Neuronal stem cell (in vitro differentiated cells): Measurements from ENCODE around the gene ZPBP.

Source experiments
- DNase-seq: peaks from one replicate; pipeline ENCODE4 v3.0.0-alpha.2; 2013; ENCODE audit warnings: low spot score
- H2AFZ ChIP-seq: one replicate; pipeline ENCODE4 v1.6.1; 2013; ENCODE audit warnings: mild to moderate bottlenecking, low read length, inconsistent platforms
- H2AK5ac ChIP-seq: 2 replicates; pipeline ENCODE4 v1.6.1; 2013; ENCODE audit warnings: low read depth, mild to moderate bottlenecking, inconsistent platforms, low read length, moderate library complexity, mixed read lengths
- H2BK120ac ChIP-seq: 2 replicates; pipeline ENCODE4 v1.6.1; 2013; ENCODE audit warnings: low read depth, mild to moderate bottlenecking, inconsistent platforms, low read length, moderate library complexity, mixed read lengths
- H2BK12ac ChIP-seq: one replicate; pipeline ENCODE4 v1.6.1; 2013; ENCODE audit warnings: low read length, inconsistent platforms
- H2BK15ac ChIP-seq: 2 replicates; pipeline ENCODE4 v1.6.1; 2013; ENCODE audit warnings: mild to moderate bottlenecking, low read length, inconsistent platforms, mixed read lengths
- H2BK5ac ChIP-seq: one replicate; pipeline ENCODE4 v1.6.1; 2013; ENCODE audit warnings: inconsistent platforms, mild to moderate bottlenecking, low read length, moderate library complexity
- H3K14ac ChIP-seq: one replicate; pipeline ENCODE4 v1.6.1; 2013; ENCODE audit warnings: low read length, inconsistent platforms
- H3K18ac ChIP-seq: 2 replicates; pipeline ENCODE4 v1.6.1; 2013; ENCODE audit warnings: low read length, inconsistent platforms
- H3K23ac ChIP-seq: 2 replicates; pipeline ENCODE4 v1.6.1; 2013; ENCODE audit warnings: low read depth, mild to moderate bottlenecking, mixed read lengths, low read length, inconsistent platforms; ENCODE audit not compliant: poor library complexity
- H3K27ac ChIP-seq: replicated peaks from 3 replicates; pipeline ENCODE4 v1.5.1; 2013; ENCODE audit warnings: low read length, inconsistent platforms
- H3K27me3 ChIP-seq, 3 experiments: 2 replicates each; pipeline ENCODE4 v1.6.1; 2013; ENCODE audit warnings: low read length in 3 of 3, mild to moderate bottlenecking in 2 of 3, inconsistent platforms in 1 of 3, low read depth in 1 of 3, mixed read lengths in 1 of 3, moderate library complexity in 1 of 3; ENCODE audit not compliant: control insufficient read depth in 3 of 3, insufficient read depth in 3 of 3
- H3K36me3 ChIP-seq, 2 donors: replicated peaks in 1 of 2; 2 replicates each; pipeline ENCODE4 v1.6.1; 2013; ENCODE audit warnings: low read length in 2 of 2; ENCODE audit not compliant: control insufficient read depth in 2 of 2, insufficient read depth in 2 of 2
- H3K4ac ChIP-seq: 2 replicates; pipeline ENCODE4 v1.6.1; 2013; ENCODE audit warnings: inconsistent platforms, mild to moderate bottlenecking, low read length, moderate library complexity
- H3K4me1 ChIP-seq, 2 donors: 1 replicate in 1 of 2; 2 replicates in 1 of 2; pipeline ENCODE4 v1.6.1; 2013; ENCODE audit warnings: low read length in 2 of 2, low read depth in 1 of 2; ENCODE audit not compliant: control insufficient read depth in 2 of 2, insufficient read depth in 1 of 2
- H3K4me2 ChIP-seq: one replicate; pipeline ENCODE4 v1.6.1; 2013; ENCODE audit warnings: mild to moderate bottlenecking, low read length, inconsistent platforms; ENCODE audit not compliant: insufficient read depth, poor library complexity, severe bottlenecking
- H3K4me3 ChIP-seq, 2 donors: 2 replicates each; pipeline ENCODE4 v1.5.1; 2013; ENCODE audit warnings: low read length in 2 of 2, mild to moderate bottlenecking in 2 of 2, inconsistent platforms in 1 of 2, moderate library complexity in 1 of 2
- H3K79me1 ChIP-seq: one replicate; pipeline ENCODE4 v1.6.1; 2013; ENCODE audit warnings: low read depth, mild to moderate bottlenecking, inconsistent platforms, low read length, moderate library complexity
- H3K9ac ChIP-seq: one replicate; pipeline ENCODE4 v1.6.1; 2013; ENCODE audit warnings: mild to moderate bottlenecking, low read depth, low read length, inconsistent platforms; ENCODE audit not compliant: poor library complexity
- H3K9me3 ChIP-seq, 2 donors: replicated peaks in 1 of 2; 2 replicates each; pipeline versions ENCODE3 to v1.6.1; 2013; ENCODE audit warnings: low read length in 2 of 2, mild to moderate bottlenecking in 2 of 2, inconsistent platforms in 1 of 2, low read depth in 1 of 2, mixed read lengths in 1 of 2, moderate library complexity in 1 of 2; ENCODE audit not compliant: control insufficient read depth in 2 of 2, insufficient read depth in 1 of 2
- H4K8ac ChIP-seq: one replicate; pipeline ENCODE4 v1.6.1; 2013; ENCODE audit warnings: low read depth, mild to moderate bottlenecking, inconsistent platforms, low read length, moderate library complexity
- H4K91ac ChIP-seq: one replicate; pipeline ENCODE4 v1.6.1; 2013; ENCODE audit warnings: low read length, low read depth, mild to moderate bottlenecking, inconsistent platforms; ENCODE audit not compliant: poor library complexity
- WGBS, 2 donors: extraction: QIAGEN DNeasy Blood & Tissue Kit; methylation state at CpG; one replicate each; pipeline ENCODE4 v1.1.7; 2013; ENCODE audit warnings: missing lambda C conversion rate in 2 of 2, mixed read lengths in 1 of 2; ENCODE audit not compliant: insufficient read length in 2 of 2, insufficient replicate concordance in 1 of 2; ENCODE audit errors: extremely low coverage in 2 of 2; 5-methylcytosine and 5-hydroxymethylcytosine counted together

ZPBP gene

GRCh38 chr7:50022451-50022850 lies 70.6 kb downstream of the ZPBP start:
- H2AFZ ChIP-seq, result no peak overlapping the region

GRCh38 chr7:49995681-49996080 lies 97.4 kb downstream of the ZPBP start:
- H3K36me3 ChIP-seq, result no peaks in the 10 kb centered on the region
- no peak overlapping the region for H2BK120ac ChIP-seq
- H2BK5ac ChIP-seq, result no peak overlapping the region
- DNase-seq, result no peak
- H2AFZ ChIP-seq, result no peak overlapping the region
- no peak overlapping the region for H3K27ac ChIP-seq
- no peak overlapping the region for H4K8ac ChIP-seq
- no peak overlapping the region for H3K14ac ChIP-seq
- H3K23ac ChIP-seq, result no peak overlapping the region
- no peak overlapping the region for H4K91ac ChIP-seq
- H3K79me1 ChIP-seq, result no peaks in the 10 kb centered on the region
- H3K4ac ChIP-seq, result no peak overlapping the region
- no peak overlapping the region for H3K18ac ChIP-seq
- no peak overlapping the region for H2AK5ac ChIP-seq
- H3K27me3 ChIP-seq, result no peaks in the 10 kb centered on the region
- no peaks in the 10 kb centered on the region for H3K9me3 ChIP-seq
- H3K4me3 ChIP-seq, result no peak overlapping the region
- H3K9ac ChIP-seq, result no peak overlapping the region
- no peak overlapping the region for H2BK12ac ChIP-seq
- H3K4me1 ChIP-seq, result no peaks in the 10 kb centered on the region
- no peak overlapping the region for H2BK15ac ChIP-seq
- no peak overlapping the region for H3K4me2 ChIP-seq
- no CpG with 5 or more reads among the region's 6 CpGs for WGBS, 2 donors

More at GRCh38 chr7:50022451-50022850, 70.6 kb downstream of the ZPBP start:
- H3K4me1 ChIP-seq, result no peaks in the 10 kb centered on the region
- no peaks in the 10 kb centered on the region for H3K9me3 ChIP-seq
- no peaks in the 10 kb centered on the region for H3K79me1 ChIP-seq
- no peak overlapping the region for H2AK5ac ChIP-seq
- H3K18ac ChIP-seq, result no peak overlapping the region
- no peak overlapping the region for H3K23ac ChIP-seq
- H2BK12ac ChIP-seq, result no peak overlapping the region
- no peak overlapping the region for H3K14ac ChIP-seq
- no peak overlapping the region for H4K8ac ChIP-seq
- H3K4ac ChIP-seq, result no peak overlapping the region
- H4K91ac ChIP-seq, result no peak overlapping the region
- no peak overlapping the region for H3K27ac ChIP-seq
- no peak overlapping the region for H2BK5ac ChIP-seq
- WGBS, 2 donors, result no CpG with 5 or more reads among the region's 3 CpGs
- no peak overlapping the region for H3K9ac ChIP-seq
- H3K36me3 ChIP-seq, result no peaks in the 10 kb centered on the region
- H3K27me3 ChIP-seq, result no peaks in the 10 kb centered on the region
- H2BK120ac ChIP-seq, result no peak overlapping the region
- DNase-seq, result no peak
- H3K4me3 ChIP-seq, result no peak overlapping the region
- no peak overlapping the region for H2BK15ac ChIP-seq
- H3K4me2 ChIP-seq, result no peak overlapping the region

GRCh38 chr7:49986191-49986590 lies 106.9 kb downstream of the ZPBP start:
- no peaks in the 10 kb centered on the region for H3K36me3 ChIP-seq
- H2AFZ ChIP-seq, result no peak overlapping the region
- H3K4me3 ChIP-seq, result no peak overlapping the region
- no peak overlapping the region for H2BK12ac ChIP-seq
- H4K8ac ChIP-seq, result no peak overlapping the region
- H3K9me3 ChIP-seq, result peaks cover 0 to 3% of the 10 kb centered on the region in 2 donors
- H3K4ac ChIP-seq, result no peak overlapping the region
- no peak overlapping the region for H3K9ac ChIP-seq
- no peak overlapping the region for H4K91ac ChIP-seq
- no peaks in the 10 kb centered on the region for H3K27me3 ChIP-seq
- no peak overlapping the region for H3K14ac ChIP-seq
- no peak overlapping the region for H3K27ac ChIP-seq
- no peak overlapping the region for H2BK120ac ChIP-seq
- no CpG with 5 or more reads among the region's 5 CpGs for WGBS, 2 donors
- DNase-seq, result no peak
- no peaks in the 10 kb centered on the region for H3K79me1 ChIP-seq
- H3K18ac ChIP-seq, result no peak overlapping the region
- no peak overlapping the region for H3K23ac ChIP-seq
- no peak overlapping the region for H2AK5ac ChIP-seq
- H3K4me1 ChIP-seq, result no peaks in the 10 kb centered on the region
- H2BK5ac ChIP-seq, result no peak overlapping the region
- no peak overlapping the region for H2BK15ac ChIP-seq
- no peak overlapping the region for H3K4me2 ChIP-seq

- H3K4me1 ChIP-seq, result no peaks in the 10 kb centered on the region
- H4K91ac ChIP-seq, result no peak overlapping the region
- no peak overlapping the region for H3K18ac ChIP-seq
- WGBS, 2 donors, result no CpG with 5 or more reads among the region's 9 CpGs
- no peaks in the 10 kb centered on the region for H3K79me1 ChIP-seq
- H3K4ac ChIP-seq, result no peak overlapping the region
- no peak overlapping the region for H3K9ac ChIP-seq
- H3K27me3 ChIP-seq, result no peaks in the 10 kb centered on the region
- H3K27ac ChIP-seq, result no peak overlapping the region
- no peak overlapping the region for H2AFZ ChIP-seq
- H3K9me3 ChIP-seq, result no peaks in the 10 kb centered on the region
- H2BK5ac ChIP-seq, result no peak overlapping the region
- no peak overlapping the region for H2AK5ac ChIP-seq
- H4K8ac ChIP-seq, result no peak overlapping the region
- no peak overlapping the region for H2BK12ac ChIP-seq
- H3K36me3 ChIP-seq, result no peaks in the 10 kb centered on the region
- no peak overlapping the region for H3K23ac ChIP-seq
- H3K4me2 ChIP-seq, result no peak overlapping the region
- H2BK120ac ChIP-seq, result no peak overlapping the region
- no peak overlapping the region for H3K14ac ChIP-seq
- H2BK15ac ChIP-seq, result no peak overlapping the region
- no peak for DNase-seq
- no peak overlapping the region for H3K4me3 ChIP-seq
Observed at GRCh38 chr7:49980465-49980864, 112.6 kb downstream of the ZPBP start.
